B cell (primary cell): ENCODE measurements around the gene DAAM2. TPM values are rescaled to one million over a fixed set of nuclear protein-coding genes. Genes with fewer than 3 reads are reported as not detected.

Source experiments
- ATAC-seq: fragments of 200-7000 bp; cut with Tn5 transposase; one replicate; pipeline ENCODE4 v1.10.0; 2021; ENCODE audit warnings: low read depth, mild to moderate bottlenecking, moderate number of reproducible peaks, moderate library complexity
- CTCF ChIA-PET: fragments of 350-600 bp; sonication (Branson Sonifier 250); formaldehyde crosslinking; loops from one replicate; lab custom pipeline; 2021; ENCODE audit warnings: antibody characterized with exemption, inconsistent platforms; lab: Charles Lee
- POLR2A ChIA-PET: fragments of 350-600 bp; sonication (Branson Sonifier 250); formaldehyde crosslinking; loops from one replicate; lab custom pipeline; 2021; ENCODE audit warnings: antibody characterized with exemption; lab: Charles Lee
- DNase-seq: peaks from one replicate; pipeline ENCODE4 v3.0.0; 2013
- H2AFZ ChIP-seq: 2 replicates; pipeline ENCODE4 v1.6.1; 2012; ENCODE audit warnings: mild to moderate bottlenecking, low read depth, low read length; ENCODE audit not compliant: insufficient read depth, poor library complexity, severe bottlenecking
- H3K27ac ChIP-seq, 2 donors: 1 replicate in 1 of 2; 2 replicates in 1 of 2; pipeline ENCODE4 v1.5.1; 2012 to 2013; ENCODE audit warnings: low read length in 2 of 2, mild to moderate bottlenecking in 2 of 2, moderate library complexity in 1 of 2
- H3K27me3 ChIP-seq, 4 experiments: fragments of 200-600 bp in 1 of 4; sonication (generic) in 1 of 4; replicated peaks in 1 of 4; 1 replicate in 2 of 4; 2 replicates in 2 of 4; pipeline versions ENCODE4 v1.6.1 to v1.7.0; 2013 to 2016; ENCODE audit warnings: low read length in 3 of 4, mild to moderate bottlenecking in 2 of 4, mixed read lengths in 1 of 4, moderate library complexity in 1 of 4; ENCODE audit not compliant: insufficient read depth in 4 of 4, control insufficient read depth in 3 of 4; ENCODE audit errors: control extremely low read depth in 1 of 4
- H3K36me3 ChIP-seq, 2 experiments: replicated peaks in 1 of 2; 1 replicate in 1 of 2; 2 replicates in 1 of 2; pipeline versions ENCODE4 v1.6.1 to v1.7.1; 2013; ENCODE audit warnings: low read length in 1 of 2; ENCODE audit not compliant: insufficient read depth in 2 of 2, control insufficient read depth in 1 of 2; ENCODE audit errors: control extremely low read depth in 1 of 2, extremely low read depth in 1 of 2
- H3K4me1 ChIP-seq, 2 donors: fragments of 200-600 bp in 1 of 2; sonication (generic) in 1 of 2; 1 replicate in 1 of 2; 2 replicates in 1 of 2; pipeline versions ENCODE4 v1.5.1 to v1.6.1; 2013 to 2017; ENCODE audit warnings: low read length in 2 of 2; ENCODE audit not compliant: control insufficient read depth in 2 of 2, insufficient read depth in 2 of 2
- H3K4me2 ChIP-seq: replicated peaks from 2 replicates; pipeline ENCODE3; 2012; ENCODE audit warnings: mild to moderate bottlenecking, low read depth, low read length; ENCODE audit not compliant: poor library complexity, severe bottlenecking
- H3K4me3 ChIP-seq, 5 experiments: fragments of 200-600 bp in 1 of 5; sonication (generic) in 1 of 5; 1 replicate in 3 of 5; 2 replicates in 2 of 5; pipeline versions ENCODE4 v1.5.1 to v1.7.0; 2011 to 2016; ENCODE audit warnings: low read length in 4 of 5, mild to moderate bottlenecking in 4 of 5, low read depth in 2 of 5, control low read depth in 1 of 5, moderate library complexity in 1 of 5; ENCODE audit not compliant: insufficient read depth in 1 of 5; ENCODE audit errors: control extremely low read depth in 1 of 5, extremely low read depth in 1 of 5
- H3K79me2 ChIP-seq: fragments of 200-600 bp; sonication (generic); one replicate; pipeline ENCODE4 v1.6.0; 2016; ENCODE audit warnings: low read length; ENCODE audit not compliant: control insufficient read depth, insufficient read depth
- H3K9ac ChIP-seq: fragments of 200-600 bp; sonication (generic); 2 replicates; pipeline ENCODE4 v1.6.1; 2017; ENCODE audit warnings: mild to moderate bottlenecking, low read length, moderate library complexity
- H3K9me3 ChIP-seq, 3 donors: one replicate each; pipeline versions ENCODE4 v1.6.1 to v1.7.1; 2013; ENCODE audit warnings: low read length in 2 of 3; ENCODE audit not compliant: control insufficient read depth in 2 of 3, insufficient read depth in 1 of 3; ENCODE audit errors: control extremely low read depth in 1 of 3
- H4K20me1 ChIP-seq: 2 replicates; pipeline ENCODE4 v1.6.0; 2012; ENCODE audit warnings: mild to moderate bottlenecking, low read length; ENCODE audit not compliant: insufficient read depth, control insufficient read depth, poor library complexity, severe bottlenecking
- H3K27ac Mint-ChIP-seq: one replicate; pipeline ENCODE4 v1.8.0; 2021; ENCODE audit warnings: mixed read lengths
- H3K27me3 Mint-ChIP-seq: one replicate; pipeline ENCODE4 v1.8.0; 2021; ENCODE audit warnings: mixed read lengths
- H3K4me1 Mint-ChIP-seq: one replicate; pipeline ENCODE4 v1.8.0; 2021; ENCODE audit warnings: mixed read lengths
- H3K4me3 Mint-ChIP-seq: one replicate; pipeline ENCODE4 v1.8.0; 2021; ENCODE audit warnings: mixed read lengths
- H3K9me3 Mint-ChIP-seq: one replicate; pipeline ENCODE4 v1.8.0; 2022; ENCODE audit warnings: mixed read lengths; ENCODE audit not compliant: insufficient read depth
- CTCF ChIP-seq: fragments of 200-600 bp; IDR thresholded peaks from one replicate; pipeline ENCODE4 v1.8.0; 2022; ENCODE audit warnings: antibody characterized with exemption, mild to moderate bottlenecking
- EZH2 ChIP-seq: IDR thresholded peaks from 2 replicates; pipeline ENCODE4 v1.6.1; 2012; ENCODE audit warnings: borderline replicate concordance, low read depth, mild to moderate bottlenecking, moderate library complexity, low read length; ENCODE audit not compliant: insufficient read depth, poor library complexity, severe bottlenecking
- WGBS: methylation state at CpG from one replicate; pipeline ENCODE4 v1.1.5; 2013; ENCODE audit warnings: missing lambda C conversion rate; ENCODE audit not compliant: insufficient coverage; 5-methylcytosine and 5-hydroxymethylcytosine counted together
- intact Hi-C: fragments of 100-400 bp; cut with micrococcal nuclease; formaldehyde crosslinking; loops from one replicate; pipeline ENCODE4 v1.10.0; 2022
- polyA plus RNA-seq: library from polyadenylated mRNA; depleted of rRNA; stranded (reverse); fragments of >200 nt; gene quantifications from 2 replicates; pipeline ENCODE4 v1.2.3, GENCODE V29; 2012
- total RNA-seq, 2 donors: library from RNA; stranded (reverse); fragments of 120-200 nt in 1 of 2; gene quantifications; 1 replicate in 1 of 2; 2 replicates in 1 of 2; pipeline versions ENCODE4 v1.2.3 to v1.2.4, GENCODE V29; 2013 to 2022

Gene DAAM2
- total and polyA plus RNA-seq, 2 donors (not counting 1 experiment from before 2014, with no cell fraction given): not detected

- ChIA-PET POLR2A (no interaction called here), CTCF (no interaction called here)
- Histone ChIP-seq H3K4me2 (no peak overlapping the region), H3K27ac (no peak overlapping the region), H3K9me3 (peaks cover 0 to 5% (median 0%) of the 10 kb centered on the region in 3 donors), H2AFZ (no peak overlapping the region), H3K79me2 (no peaks in the 10 kb centered on the region), H3K27me3 (peaks cover 0 to 3% (median 0%) of the 10 kb centered on the region in 4 experiments), H3K4me1 (no peaks in the 10 kb centered on the region), H3K36me3 (no peaks in the 10 kb centered on the region), H3K4me3 (no peak overlapping the region), H3K9ac (no peak overlapping the region), H4K20me1 (no peaks in the 10 kb centered on the region)
- Mint-ChIP-seq H3K27ac (no peak overlapping the region), H3K27me3 (peaks cover 19% of the 10 kb centered on the region), H3K9me3 (no peaks in the 10 kb centered on the region), H3K4me1 (no peaks in the 10 kb centered on the region), H3K4me3 (no peak overlapping the region)
- 93% methylated on average over 12 of the region's 12 CpGs for whole genome bisulfite sequencing
- DNase-seq (no peak), ATAC-seq (no peak)
- TF ChIP-seq CTCF: no peak
- TF ChIP-seq EZH2: no peak
- intact Hi-C loops: no loop called here
Observed at GRCh38 chr6:39896701-39897100, 104.5 kb downstream of the DAAM2 start.

GRCh38 chr6:39897698-39898097 lies 105.5 kb downstream of the DAAM2 start:
- no peak overlapping the region for H3K4me2 ChIP-seq
- no peak overlapping the region for H3K4me3 ChIP-seq
- no peak overlapping the region for H3K9ac ChIP-seq
- no peak for TF ChIP-seq CTCF
- no peak for TF ChIP-seq EZH2
- Mint-ChIP-seq H3K4me3 (no peak overlapping the region), H3K27ac (no peak overlapping the region), H3K4me1 (no peaks in the 10 kb centered on the region), H3K27me3 (peaks cover 19% of the 10 kb centered on the region), H3K9me3 (no peaks in the 10 kb centered on the region)
- intact Hi-C loops: no loop called here
- no peaks in the 10 kb centered on the region for H4K20me1 ChIP-seq
- ATAC-seq (no peak), DNase-seq (no peak)
- no peak overlapping the region for H3K27ac ChIP-seq
- ChIA-PET POLR2A (no interaction called here), CTCF (no interaction called here)
- H3K36me3 ChIP-seq: no peaks in the 10 kb centered on the region
- H3K4me1 ChIP-seq: no peaks in the 10 kb centered on the region
- no peak overlapping the region for H2AFZ ChIP-seq
- H3K79me2 ChIP-seq: no peaks in the 10 kb centered on the region
- peaks cover 0 to 10% (median 0%) of the 10 kb centered on the region in 3 donors for H3K9me3 ChIP-seq
- H3K27me3 ChIP-seq: peaks cover 0 to 2% (median 0%) of the 10 kb centered on the region in 4 experiments
- WGBS: no CpG with 5 or more reads among the region's 3 CpGs
